Measurements from ENCODE around the gene MGRN1.
A peak's percentile ranks its signal among the peaks of the same experiment; 100 is the strongest.

MGRN1 gene

DNA sequence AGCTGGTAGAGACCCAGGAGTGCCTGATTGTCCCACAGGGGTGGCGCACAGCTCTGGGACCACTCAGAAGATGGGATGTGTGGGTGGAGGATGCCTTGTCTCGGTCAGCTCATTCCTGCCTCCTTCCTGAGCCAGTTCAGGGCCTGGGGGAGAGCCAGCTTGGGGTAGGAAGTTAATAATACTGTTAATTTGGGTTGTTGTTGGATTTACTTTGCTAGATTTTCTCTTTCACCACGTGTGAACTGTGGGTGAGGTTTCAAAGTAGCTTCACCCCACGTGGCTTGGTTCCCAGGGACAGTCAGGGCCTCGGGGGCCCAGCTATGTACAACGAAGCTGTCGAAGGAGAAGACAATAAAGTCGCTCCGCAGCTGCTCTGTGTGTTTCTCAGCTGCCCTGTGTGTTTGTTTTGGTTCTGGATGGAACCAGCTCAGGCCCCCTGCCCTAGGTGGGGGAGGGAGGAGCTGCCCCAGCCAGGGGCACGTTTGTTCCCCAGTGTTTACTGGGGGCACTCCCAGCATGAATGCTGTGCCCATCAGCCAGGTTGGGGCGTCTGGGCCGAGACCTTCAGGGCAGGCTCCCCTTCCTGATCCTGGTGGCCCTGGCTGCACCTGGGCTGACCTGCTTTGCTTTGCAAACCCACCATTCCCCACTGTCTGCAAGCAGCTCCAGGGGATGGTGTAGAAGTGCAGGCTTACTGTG lies 71.0 kb downstream of the MGRN1 start:
- no peak for DNase-seq (ENCODE audit: extremely low read depth in 1 of 2, low read depth in 1 of 2)

DNA sequence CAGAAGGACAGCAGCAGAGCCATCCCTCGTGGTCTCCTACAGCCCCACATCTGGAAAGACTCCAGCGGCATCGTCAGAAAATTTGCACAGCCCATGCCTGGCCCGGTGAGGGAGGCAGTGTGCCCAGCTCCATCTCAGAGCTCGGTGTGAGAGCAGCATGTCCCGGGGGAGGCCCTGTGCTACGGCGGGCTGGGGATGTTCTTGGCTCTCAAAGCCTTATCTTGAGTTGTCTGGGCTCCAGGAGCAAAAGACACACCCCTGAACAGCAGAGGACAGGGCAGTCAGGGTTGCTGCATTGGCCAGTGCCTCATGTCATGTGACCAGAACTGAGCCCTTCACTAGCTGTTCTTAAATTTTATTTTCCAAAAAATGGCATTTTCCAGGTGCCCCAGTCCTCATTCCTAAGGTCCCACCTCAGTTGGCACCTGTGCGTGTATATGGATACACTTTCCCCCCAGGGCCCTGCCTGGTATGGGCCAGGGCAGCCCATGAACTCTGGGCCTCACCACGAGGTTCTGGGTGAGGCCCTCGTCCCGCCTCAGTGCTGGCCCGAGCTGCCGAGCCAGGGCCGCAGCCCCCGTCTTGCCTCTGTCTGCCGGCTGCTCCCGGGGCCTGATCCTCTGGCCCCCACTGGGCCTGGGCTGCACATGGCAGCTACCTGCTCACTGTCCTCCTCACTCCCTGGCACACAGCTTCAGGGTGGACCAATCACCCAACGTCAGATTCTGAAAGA lies 71.7 kb downstream of the MGRN1 start:
- no peak for DNase-seq (ENCODE audit: extremely low read depth in 1 of 2, low read depth in 1 of 2)

DNA sequence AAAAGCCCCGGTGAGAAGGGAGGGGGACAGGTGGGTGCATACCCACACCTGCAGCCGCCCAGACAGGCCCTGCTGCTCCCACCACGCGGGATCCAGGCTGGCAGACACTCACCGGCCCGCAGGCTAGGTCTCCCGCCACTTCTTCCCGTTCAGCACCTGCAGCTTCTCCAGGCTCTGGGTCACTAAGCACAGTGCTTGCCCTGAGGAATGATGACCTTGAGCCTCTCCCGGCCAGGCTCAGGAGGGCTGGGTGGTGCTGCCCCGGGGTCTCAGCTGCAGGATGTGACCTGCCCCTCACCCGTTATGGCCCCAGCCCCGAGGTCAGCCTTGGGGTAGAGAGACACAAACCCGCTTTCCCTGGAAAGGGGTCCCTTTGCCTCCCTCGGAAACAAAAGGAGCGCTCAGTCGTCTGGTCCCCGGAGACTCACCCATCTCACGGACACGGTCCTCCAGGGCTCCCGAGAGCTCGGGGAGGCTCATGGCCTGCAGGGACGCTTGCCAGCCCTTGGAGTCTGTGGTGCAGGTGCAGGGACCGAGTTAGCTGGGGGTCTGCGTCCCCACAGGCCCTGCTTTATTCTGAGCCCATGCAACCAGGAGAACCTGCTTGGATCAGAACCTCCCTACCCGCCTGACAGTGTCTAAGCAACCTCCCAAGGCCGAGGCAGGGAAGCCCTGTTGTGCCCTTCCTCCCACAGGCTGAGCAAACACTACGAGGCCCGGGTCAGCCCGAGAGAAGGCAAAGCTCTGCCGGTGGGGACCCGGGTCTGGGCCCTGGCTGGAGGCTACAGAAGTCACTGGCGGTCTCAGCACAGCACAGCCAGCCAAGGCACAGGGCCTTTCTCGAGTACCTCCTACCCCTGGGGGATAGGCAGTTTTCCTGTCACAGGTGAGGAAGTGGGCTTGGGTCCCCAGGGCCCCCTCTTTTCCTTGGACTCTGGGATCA lies 72.5 kb downstream of the MGRN1 start:
- no peak for DNase-seq (ENCODE audit: extremely low read depth in 1 of 2, low read depth in 1 of 2)

DNA sequence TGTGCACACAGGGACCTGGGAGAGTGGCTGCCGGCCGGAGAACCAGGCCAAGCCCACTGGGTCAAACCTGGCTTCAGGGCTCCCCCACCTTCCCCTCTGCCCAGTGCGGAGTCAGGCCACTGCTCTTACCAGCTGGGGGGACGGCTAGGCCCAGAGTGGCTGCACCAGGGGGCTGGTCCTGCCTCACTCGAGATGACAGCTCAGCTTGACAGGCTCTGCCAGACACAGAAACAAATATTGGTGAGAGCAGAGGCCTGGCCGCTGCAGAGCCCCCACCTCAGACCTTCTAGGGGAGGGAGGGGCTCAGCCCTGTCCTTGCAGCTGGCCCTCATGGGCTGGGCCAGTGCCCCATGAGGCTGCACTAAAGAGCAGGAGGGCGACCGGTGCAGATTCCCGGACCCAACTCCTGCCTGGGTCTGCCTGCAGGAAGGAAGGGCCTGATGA lies 73.2 kb downstream of the MGRN1 start:
- DNase-seq (ENCODE audit: extremely low read depth in 1 of 2, low read depth in 1 of 2): no peak

DNA sequence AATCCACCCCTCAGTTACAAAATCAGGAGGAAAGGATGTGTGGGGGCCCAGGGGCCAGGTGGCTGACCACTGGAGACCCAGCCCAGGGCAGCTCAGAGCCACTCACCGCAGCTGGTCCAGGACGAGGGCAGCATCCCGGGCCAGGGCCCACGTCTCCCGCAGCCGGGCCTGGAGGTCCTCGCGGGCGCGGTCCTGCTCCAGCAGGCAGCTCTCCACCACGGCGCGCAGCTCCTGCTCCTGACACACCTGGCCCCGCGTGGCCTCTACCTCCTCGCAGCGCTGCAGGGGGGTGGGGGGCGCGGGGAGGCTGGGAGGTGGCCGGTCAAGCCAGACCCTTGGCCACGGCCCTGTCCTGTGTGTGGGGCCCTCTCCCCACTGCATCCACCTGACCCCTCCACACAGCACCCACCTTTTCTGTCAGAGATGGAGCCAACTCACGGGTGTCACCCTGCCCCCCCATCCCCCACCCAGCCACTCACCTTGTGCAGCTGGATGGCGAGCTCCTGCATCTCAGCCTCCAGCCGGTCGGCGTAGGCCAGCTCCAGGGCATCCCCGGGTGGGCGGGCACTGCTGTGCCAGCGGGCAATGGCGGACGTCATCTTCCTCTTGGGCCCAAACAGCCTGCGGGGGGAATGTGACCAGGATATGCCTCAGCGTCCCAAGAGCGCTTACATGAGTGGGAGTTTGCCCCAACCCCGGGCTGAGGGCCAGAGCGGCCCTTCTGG lies 73.9 kb downstream of the MGRN1 start:
- no peak for DNase-seq (ENCODE audit: extremely low read depth in 1 of 2, low read depth in 1 of 2)

DNA sequence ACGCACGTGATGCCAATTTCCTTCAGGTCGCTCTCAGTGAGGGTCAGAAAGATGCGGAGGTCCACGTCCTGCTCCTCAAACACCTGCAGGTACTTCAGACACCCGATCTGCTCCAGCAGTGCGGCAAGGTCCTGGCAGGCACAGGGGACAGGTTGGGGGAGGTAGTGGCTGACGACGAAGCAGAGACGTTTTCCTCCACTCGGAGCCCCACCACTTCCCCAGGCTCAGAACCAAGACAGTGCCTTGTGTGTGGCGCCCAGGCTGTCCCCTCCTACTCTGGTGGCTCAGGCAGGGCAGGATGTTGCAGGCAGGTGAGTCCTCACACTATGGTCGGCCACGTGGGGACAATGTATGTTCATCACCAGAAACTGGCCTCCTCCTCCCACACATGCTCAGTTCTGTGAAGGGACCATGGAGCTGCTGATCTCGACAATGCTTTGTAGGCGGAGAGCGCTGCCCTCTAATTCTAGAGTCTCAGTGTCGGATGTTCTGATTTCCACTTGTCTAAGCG lies 74.5 kb downstream of the MGRN1 start:
- DNase-seq (ENCODE audit: extremely low read depth in 1 of 2, low read depth in 1 of 2): no peak

DNA sequence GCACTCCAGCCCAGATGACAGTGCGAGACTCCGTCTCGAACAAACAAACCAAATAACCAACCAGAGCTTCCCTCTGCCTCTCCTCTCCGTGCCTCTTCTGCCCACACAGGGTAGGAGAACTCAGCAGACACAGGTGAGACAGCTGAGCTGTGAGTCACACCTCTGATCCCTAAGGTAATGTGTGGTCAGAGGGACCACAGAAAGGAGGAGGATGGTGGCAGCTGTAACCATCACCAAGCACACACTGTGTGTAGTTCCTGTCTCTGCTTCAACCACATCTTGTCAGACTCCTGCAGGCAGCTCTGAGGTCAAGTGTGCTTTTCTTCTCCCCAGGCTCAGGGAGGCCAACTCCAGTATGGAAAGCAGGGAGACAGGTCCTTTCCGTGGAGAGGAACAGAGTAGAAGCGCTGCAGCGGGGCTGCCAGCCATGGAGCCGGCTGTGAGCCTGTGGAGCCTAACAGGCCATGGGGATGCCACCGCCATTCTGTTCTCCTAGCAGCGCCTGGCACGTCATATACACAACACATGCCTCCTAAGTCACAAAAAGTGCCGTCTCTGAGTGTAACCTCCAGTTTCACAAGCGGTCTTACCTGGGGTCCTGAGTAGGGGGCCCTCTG lies 75.9 kb downstream of the MGRN1 start:
- peak in 1 of 2 donors; percentile 31 for DNase-seq (ENCODE audit: extremely low read depth in 1 of 2, low read depth in 1 of 2)

DNA sequence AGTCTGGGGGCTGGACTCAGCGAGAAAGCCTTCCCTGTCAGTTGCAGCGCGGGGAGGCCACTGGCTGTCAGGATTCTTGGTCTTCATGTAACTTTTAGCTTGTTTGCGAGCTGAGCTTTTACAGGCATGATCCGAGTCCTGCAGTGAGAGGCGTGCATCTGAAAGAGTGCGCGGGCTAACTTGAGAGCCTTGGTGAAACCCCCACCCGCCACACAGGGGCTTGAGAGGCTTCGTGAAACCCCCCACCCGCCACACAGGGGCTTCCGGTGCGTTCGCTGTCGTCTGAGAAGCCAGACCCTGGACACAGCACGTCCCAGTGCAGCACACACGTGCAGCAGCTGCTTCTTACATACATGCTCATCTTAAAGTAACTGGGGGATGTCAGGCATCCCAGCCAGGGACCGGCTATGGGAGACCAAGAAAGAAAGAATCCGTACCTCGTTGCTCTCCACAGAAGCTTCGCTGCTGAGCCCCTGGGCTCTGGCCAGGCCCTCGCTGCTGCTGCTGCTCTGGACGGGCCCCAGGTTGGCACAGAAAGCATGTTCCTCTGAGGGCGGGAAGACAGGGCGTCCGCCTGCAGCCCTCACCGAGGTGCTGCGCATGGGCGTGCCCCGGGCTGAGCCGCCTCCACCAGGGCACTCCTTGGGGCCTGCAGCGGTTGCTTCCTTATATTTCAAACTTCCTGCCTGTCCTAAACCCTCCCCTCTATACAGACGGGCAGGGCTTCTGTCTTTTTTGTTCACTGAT lies 76.5 kb downstream of the MGRN1 start:
- no peak for DNase-seq (ENCODE audit: extremely low read depth in 1 of 2, low read depth in 1 of 2)

DNA sequence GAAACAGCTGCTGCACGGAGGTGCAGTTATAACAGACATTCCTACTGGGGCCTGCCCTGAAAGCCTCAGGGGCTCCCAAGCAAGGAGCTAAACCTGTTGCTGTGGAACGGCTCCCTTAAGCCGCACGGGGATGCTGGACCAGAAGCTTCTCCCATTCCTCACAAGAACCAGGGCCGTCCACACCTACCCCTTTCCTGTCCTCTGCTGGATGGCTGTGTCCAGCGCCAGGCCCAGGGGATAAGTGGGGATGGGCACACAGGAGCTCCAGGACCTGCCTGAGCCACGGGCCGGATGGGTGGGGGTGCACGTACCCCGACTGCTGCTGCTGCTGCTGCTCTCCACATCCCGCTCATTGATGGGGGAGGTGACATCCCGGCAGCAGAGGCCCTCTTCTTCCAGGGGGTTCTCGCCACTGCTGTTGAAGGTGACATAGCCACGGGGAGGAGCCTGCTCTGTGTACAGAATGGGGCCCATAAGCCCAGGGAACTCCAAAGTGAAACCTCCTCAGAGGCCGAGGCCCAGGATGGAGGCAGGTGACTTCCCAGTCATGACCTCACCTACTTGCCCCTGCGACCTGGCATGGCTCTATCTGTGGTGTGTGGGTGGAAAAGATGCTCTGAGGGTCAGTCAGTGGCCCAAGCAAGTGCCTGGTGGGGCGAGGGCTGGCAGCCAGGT lies 77.3 kb downstream of the MGRN1 start:
- DNase-seq (ENCODE audit: extremely low read depth in 1 of 2, low read depth in 1 of 2): no peak

DNA sequence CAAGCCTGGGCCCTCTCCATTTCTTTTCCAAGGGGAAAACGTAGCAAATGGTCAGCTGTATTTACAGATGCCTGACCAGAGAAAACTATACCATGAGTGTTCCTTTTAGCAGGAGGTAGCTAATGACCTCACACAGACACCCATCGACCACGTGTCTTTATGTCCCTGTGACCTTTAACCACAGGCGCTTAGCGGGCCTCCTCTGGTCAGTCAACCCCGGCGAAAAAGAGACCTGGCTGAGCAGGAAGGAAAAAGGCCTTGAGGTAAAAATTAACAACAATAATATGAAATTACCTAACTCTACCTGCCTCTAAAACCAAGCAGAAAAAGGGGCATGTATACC lies 77.8 kb downstream of the MGRN1 start:
- DNase-seq (ENCODE audit: extremely low read depth in 1 of 2, low read depth in 1 of 2): no peak

DNA sequence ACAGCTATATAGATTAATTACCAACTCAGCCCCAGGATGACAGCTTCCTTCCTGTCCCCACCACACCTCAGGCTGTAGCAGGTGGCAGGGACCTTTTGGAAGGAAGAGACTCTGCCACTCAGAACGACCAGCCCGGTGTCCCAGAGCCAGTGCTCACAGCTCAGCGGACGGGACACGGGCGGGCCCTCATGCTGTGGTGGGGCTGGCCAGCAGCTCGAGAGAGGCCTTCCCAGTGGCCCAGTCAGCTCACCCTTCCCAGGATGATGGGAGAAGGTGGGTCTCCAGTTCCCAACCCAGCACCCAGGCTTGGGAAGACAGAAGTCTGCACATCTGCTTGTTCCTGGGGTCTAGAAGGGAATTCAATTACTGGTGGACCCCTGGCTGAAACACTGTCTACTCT lies 79.3 kb downstream of the MGRN1 start:
- DNase-seq (ENCODE audit: extremely low read depth in 1 of 2, low read depth in 1 of 2): no peak

DNA sequence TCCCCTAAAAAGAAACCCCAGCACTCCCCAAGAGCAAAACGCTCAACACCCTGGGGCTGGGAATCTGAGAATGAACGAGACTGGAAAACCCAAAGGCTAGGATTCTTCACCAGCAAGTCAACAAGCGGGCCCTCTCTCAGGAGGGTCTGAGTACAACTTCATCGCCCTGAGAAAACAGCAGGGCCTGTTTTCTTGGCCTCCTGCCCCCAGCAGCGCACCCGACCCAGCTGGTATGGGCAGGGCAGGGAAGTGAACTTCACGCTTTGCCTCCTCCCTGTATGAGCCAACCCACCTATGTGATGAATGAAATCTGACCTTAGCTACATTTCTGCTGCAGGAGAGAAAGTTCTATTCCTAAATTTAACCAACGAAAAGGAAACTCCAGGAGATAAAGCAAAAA lies 79.9 kb downstream of the MGRN1 start:
- no peak for DNase-seq (ENCODE audit: extremely low read depth in 1 of 2, low read depth in 1 of 2)

DNA sequence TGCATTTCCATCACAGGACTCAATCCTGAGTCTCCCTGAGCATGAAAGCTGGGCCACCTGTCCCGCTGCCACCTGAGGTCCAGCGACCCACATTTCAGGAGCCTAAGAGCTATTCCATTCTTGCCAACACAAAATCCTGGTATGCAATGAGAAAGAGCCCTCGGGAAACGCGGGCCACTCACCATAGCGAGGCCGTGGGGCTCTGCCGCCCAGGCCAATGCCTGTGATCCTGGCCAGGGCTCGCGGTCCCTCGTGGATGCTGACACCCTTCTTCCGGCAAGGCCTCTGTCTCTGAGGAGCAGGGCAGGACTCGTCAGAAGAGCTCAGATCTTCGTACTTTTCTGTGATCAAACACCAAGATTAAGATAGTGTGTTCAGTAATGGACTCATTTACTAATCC lies 80.3 kb downstream of the MGRN1 start:
- DNase-seq (ENCODE audit: extremely low read depth in 1 of 2, low read depth in 1 of 2): no peak

DNA sequence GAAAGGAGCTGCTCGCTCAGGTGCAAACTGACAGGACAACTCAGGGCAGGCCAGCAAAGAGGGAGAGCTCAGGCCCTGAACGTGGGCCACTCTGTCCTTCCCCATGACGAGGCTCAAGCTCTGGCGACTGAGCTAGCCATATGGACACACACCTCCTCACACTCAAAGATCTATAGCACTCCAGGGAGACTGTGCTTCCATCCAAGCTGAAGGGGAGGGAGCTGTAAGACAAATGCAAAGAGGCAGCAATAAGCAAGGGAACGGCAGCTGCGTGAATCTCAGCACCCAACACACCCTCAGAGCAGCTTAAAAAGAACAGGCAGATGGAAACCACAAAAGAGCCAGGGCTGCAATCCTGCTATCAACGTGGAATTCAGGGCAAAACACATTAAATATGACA lies 82.2 kb downstream of the MGRN1 start:
- no peak for DNase-seq (ENCODE audit: extremely low read depth in 1 of 2, low read depth in 1 of 2)

DNA sequence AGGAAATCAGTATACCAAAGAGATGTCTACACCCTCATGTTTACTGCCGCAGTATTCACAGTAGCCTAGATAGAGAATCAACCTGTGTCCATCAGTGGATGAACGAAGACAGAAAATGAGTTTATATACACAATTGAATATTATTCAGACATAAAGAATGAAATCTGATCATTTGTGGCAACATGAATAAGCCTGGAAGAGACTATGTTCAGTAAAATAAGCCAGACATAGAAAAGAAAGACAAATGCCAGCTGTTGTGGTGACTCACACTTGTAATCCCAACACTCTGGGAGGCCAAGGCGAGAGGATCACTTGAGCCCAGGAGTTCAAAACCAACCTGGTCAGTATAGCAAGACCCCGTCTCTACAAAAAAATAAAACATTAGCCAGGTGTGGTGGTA lies 84.9 kb downstream of the MGRN1 start:
- DNase-seq (ENCODE audit: extremely low read depth in 1 of 2, low read depth in 1 of 2): no peak

DNA sequence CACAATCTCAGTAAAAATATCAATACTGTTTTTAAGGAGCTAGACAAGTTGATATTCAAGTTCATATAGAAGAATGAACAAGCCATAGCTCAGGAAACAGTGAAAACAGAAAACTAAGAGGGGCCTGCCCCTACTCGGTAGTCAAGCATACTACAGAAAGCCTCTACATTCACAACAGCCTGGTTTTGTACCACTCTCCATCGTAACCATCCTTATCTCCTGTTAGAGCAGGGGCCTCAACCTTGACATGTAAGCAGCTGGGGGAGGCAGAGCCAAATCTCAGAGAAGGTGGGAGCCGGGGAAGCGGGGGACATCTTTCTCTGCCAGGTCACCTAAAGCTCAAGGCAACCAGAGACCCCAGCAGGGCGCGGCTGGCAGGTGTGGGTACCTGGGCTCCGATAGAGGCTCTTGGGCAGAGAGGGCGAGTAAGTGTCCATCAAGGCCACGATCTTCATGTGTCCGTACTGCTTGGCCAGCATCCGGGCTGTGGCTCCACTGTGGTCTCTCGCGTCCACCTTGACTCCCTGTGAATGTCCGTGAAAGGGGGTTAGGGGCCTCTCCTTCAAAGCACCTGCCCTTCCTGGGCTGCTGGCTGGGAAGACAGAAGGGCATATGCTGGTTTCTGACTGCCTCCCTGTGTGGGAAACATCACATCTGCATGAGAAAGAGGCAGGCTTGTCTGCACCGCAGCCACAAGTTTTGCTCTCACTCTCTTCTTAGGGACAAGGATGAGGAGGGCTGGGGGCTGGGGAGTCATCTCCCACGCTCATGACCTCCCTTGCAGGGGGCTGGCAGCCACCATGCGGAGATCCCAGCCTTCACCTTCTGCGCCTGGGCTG lies 89.3 kb downstream of the MGRN1 start:
- no peak for DNase-seq (ENCODE audit: extremely low read depth in 1 of 2, low read depth in 1 of 2)

DNA sequence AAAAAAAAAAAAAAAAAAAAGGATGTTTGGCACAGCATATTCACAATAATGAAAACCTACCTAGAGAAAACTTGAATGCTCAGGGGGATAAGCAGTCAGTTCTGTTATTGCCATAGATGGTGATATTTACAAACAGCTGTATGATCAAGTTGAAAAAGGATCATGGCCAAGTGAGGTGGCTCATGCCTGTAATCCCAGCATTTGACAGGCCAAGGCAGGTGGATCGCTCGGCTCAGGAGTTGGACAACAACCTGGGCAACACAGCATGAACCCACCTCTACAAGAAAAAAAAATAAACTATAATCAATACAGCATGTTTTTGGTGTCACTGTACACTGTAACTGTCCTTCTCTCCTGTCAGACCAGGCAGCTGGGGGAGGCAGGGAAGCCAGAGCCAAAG lies 90.4 kb downstream of the MGRN1 start:
- no peak for DNase-seq (ENCODE audit: extremely low read depth in 1 of 2, low read depth in 1 of 2)

DNA sequence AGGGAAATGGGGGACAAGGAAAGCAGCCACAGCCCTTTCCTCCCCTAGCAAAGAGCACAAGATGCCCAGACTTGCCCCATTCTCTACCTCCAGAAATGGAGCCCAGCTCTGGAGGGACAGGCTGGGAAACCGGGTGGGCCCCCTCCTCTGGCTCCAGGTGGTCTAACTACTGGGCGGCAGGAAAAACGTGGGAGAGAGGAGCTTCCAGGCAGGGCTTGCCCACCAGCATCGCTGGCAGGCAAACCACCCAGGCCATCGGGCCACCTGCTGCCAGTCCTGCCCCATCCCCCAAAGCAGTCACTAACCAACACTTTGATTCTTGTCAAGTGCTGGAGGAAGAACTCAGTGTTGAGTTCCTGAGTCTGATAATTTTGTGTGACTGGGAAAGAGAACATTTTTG lies 93.8 kb downstream of the MGRN1 start:
- DNase-seq (ENCODE audit: extremely low read depth in 1 of 2, low read depth in 1 of 2): no peak

Measured in activated CD8-positive, alpha-beta memory T cell treated with anti-CD3 and anti-CD28 coated beads for 1 hour (primary cell).